Transverse colon (tissue), 4 donors: ENCODE results near the gene GPR108. TPM values are rescaled to one million over a fixed set of nuclear protein-coding genes. Genes with fewer than 3 reads are reported as not detected.

Experiments used
- DNase-seq: peaks from one replicate; pipeline ENCODE4 v3.0.0-alpha.2; 2019
- H3K27ac ChIP-seq, 4 donors: fragments of 200-600 bp; sonication (generic); 2 replicates each; pipeline ENCODE4 v1.5.1; 2016 to 2018; ENCODE audit warnings: inconsistent platforms in 4 of 4
- H3K27me3 ChIP-seq: fragments of 200-600 bp; sonication (generic); 2 replicates; pipeline ENCODE4 v1.5.1; 2017; ENCODE audit warnings: inconsistent platforms
- H3K36me3 ChIP-seq, 4 donors: fragments of 200-600 bp; sonication (generic); 2 replicates each; pipeline ENCODE4 v1.5.1; 2017 to 2019; ENCODE audit warnings: inconsistent platforms in 4 of 4
- H3K4me1 ChIP-seq, 4 donors: fragments of 200-600 bp; sonication (generic); 2 replicates each; pipeline ENCODE4 v1.5.1; 2017 to 2020; ENCODE audit warnings: inconsistent platforms in 4 of 4
- H3K4me3 ChIP-seq, 4 donors: fragments of 200-600 bp; sonication (generic); 1 replicate in 1 of 4; 2 replicates in 3 of 4; pipeline versions ENCODE4 v1.5.1 to v1.6.1; 2017 to 2019; ENCODE audit warnings: inconsistent platforms in 4 of 4
- H3K9me3 ChIP-seq, 2 donors: fragments of 200-600 bp; sonication (generic); 2 replicates each; pipeline ENCODE4 v1.5.1; 2017 to 2019; ENCODE audit warnings: inconsistent platforms in 2 of 2
- CTCF ChIP-seq, 5 experiments: fragments of 200-600 bp in 3 of 5; fragments of 450-650 bp in 2 of 5; sonication (generic) in 3 of 5; IDR thresholded peaks; 1 replicate in 2 of 5; 2 replicates in 3 of 5; pipeline ENCODE4 v1.5.1; 2016 to 2017; ENCODE audit warnings: antibody characterized with exemption in 5 of 5, inconsistent platforms in 3 of 5, mild to moderate bottlenecking in 2 of 5, moderate library complexity in 1 of 5
- EP300 ChIP-seq: sonication (generic); formaldehyde crosslinking; IDR thresholded peaks from one replicate; pipeline ENCODE4 v1.6.1; 2017; ENCODE audit warnings: antibody characterized with exemption, low read depth
- POLR2A ChIP-seq: fragments of 450-650 bp; IDR thresholded peaks from one replicate; pipeline ENCODE4 v1.6.1; 2016; ENCODE audit warnings: antibody characterized with exemption, mild to moderate bottlenecking, moderate library complexity
- POLR2AphosphoS5 ChIP-seq, 3 donors: sonication (generic); formaldehyde crosslinking; IDR thresholded peaks; one replicate each; pipeline ENCODE4 v1.6.1; 2016; ENCODE audit warnings: antibody characterized with exemption in 3 of 3
- WGBS, 2 donors: methylation state at CpG; one replicate each; pipeline ENCODE4 v1.1.5; 2018; ENCODE audit warnings: low coverage in 1 of 2; 5-methylcytosine and 5-hydroxymethylcytosine counted together
- in situ Hi-C, 4 donors: fragments of 200-750 bp; cut with MboI; loops; one replicate each; pipeline versions ENCODE4 v1.15.0 to v1.15.1; 2017; ENCODE audit warnings: low sequenced_read_pairs in 3 of 4, low pct_ligation_motif_present in 1 of 4, low pct_unique_long_range_greater_than_20kb in 1 of 4
- intact Hi-C: fragments of 100-400 bp; cut with DNase I; formaldehyde crosslinking; loops from one replicate; pipeline ENCODE4 v1.15.1; 2023; ENCODE audit warnings: low total_unique reads
- total RNA-seq, 4 donors: library from RNA; depleted of rRNA; stranded (reverse); fragments of >200 nt; gene quantifications; one replicate each; pipeline ENCODE4 v1.1.0, GENCODE V29; 2016

The GPR108 gene
- total RNA-seq, 4 donors from 2014 or later = 38.0 to 118 (median 90.6) TPM

GRCh38 chr19:6707011-6707657 lies 30.2 kb downstream of the GPR108 start:
- Histone ChIP-seq H3K4me3 (no peak overlapping the region), H3K27me3 (peaks cover 31% of the 10 kb centered on the region), H3K9me3 (no peaks in the 10 kb centered on the region), H3K4me1 (no peaks in the 10 kb centered on the region), H3K36me3 (no peaks in the 10 kb centered on the region), H3K27ac (no peak overlapping the region)
- no peak for DNase-seq
- TF ChIP-seq POLR2AphosphoS5 (IDR thresholded peaks at IDR 0.05) (no peak), POLR2A (no peak)
- in situ Hi-C loops = loop anchor here in 1 of 4 donors (25.0 kb wide), 1 partner anchor 155 kb away; no protein-coding TSS in a partner anchor
- intact Hi-C loops = no loop called here
- WGBS, 2 donors = 92% methylated on average over 42 of the region's 44 CpGs; no CpG with 5 or more reads in 1 of the 2 donors

- Histone ChIP-seq H3K27ac (no peak overlapping the region), H3K4me3 (no peak overlapping the region), H3K27me3 (peaks cover 31% of the 10 kb centered on the region), H3K36me3 (no peaks in the 10 kb centered on the region), H3K4me1 (no peaks in the 10 kb centered on the region), H3K9me3 (no peaks in the 10 kb centered on the region)
- DNase-seq = no peak
- TF ChIP-seq EP300 = no peak
- no peak for TF ChIP-seq CTCF (IDR thresholded peaks at IDR 0.05)
- no peak for TF ChIP-seq POLR2A
- no peak for TF ChIP-seq POLR2AphosphoS5 (IDR thresholded peaks at IDR 0.05)
- intact Hi-C loops = no loop called here
- in situ Hi-C loops = loop anchor here in 1 of 4 donors (25.0 kb wide), 1 partner anchor 156 kb away; no protein-coding TSS in a partner anchor
- 40 to 55% methylated on average over 1 to 3 of the region's 3 CpGs for WGBS, 2 donors
Measured at GRCh38 chr19:6706633-6706958, 30.8 kb downstream of the GPR108 start.

- in situ Hi-C loops (loop anchor here in 1 of 4 donors (25.0 kb wide), 1 partner anchor 156 kb away; no protein-coding TSS in a partner anchor), intact Hi-C loops (no loop called here)
- Histone ChIP-seq H3K36me3 (no peaks in the 10 kb centered on the region), H3K4me3 (no peak overlapping the region), H3K9me3 (no peaks in the 10 kb centered on the region), H3K4me1 (no peaks in the 10 kb centered on the region), H3K27me3 (peaks cover 26% of the 10 kb centered on the region), H3K27ac (no peak overlapping the region)
- TF ChIP-seq POLR2A = no peak
- no peak for TF ChIP-seq POLR2AphosphoS5 (IDR thresholded peaks at IDR 0.05)
- TF ChIP-seq EP300 = no peak
- no peak for DNase-seq
- WGBS, 2 donors = 85 to 88% methylated on average over 6 to 11 of the region's 11 CpGs
Measured at GRCh38 chr19:6705931-6706632, 31.3 kb downstream of the GPR108 start.

- Histone ChIP-seq H3K27me3 (no peaks in the 10 kb centered on the region), H3K36me3 (no peaks in the 10 kb centered on the region), H3K4me1 (no peaks in the 10 kb centered on the region), H3K27ac (no peak overlapping the region), H3K4me3 (no peak overlapping the region), H3K9me3 (no peaks in the 10 kb centered on the region)
- 89% methylated on average over 8 of the region's 8 CpGs; no CpG with 5 or more reads in 1 of the 2 donors for WGBS, 2 donors
- intact Hi-C loops (no loop called here), in situ Hi-C loops (loop anchor here in 1 of 4 donors (25.0 kb wide), 1 partner anchor 162 kb away; no protein-coding TSS in a partner anchor)
- no peak for DNase-seq
- TF ChIP-seq CTCF (IDR thresholded peaks at IDR 0.05) (no peak), EP300 (no peak), POLR2AphosphoS5 (IDR thresholded peaks at IDR 0.05) (no peak), POLR2A (no peak)
Measured at GRCh38 chr19:6700586-6701316, 36.6 kb downstream of the GPR108 start.

GRCh38 chr19:6699935-6700334 lies 37.4 kb downstream of the GPR108 start:
- H3K27ac ChIP-seq = no peak overlapping the region
- intact Hi-C loops = no loop called here
- H3K4me3 ChIP-seq = no peak overlapping the region
- in situ Hi-C loops = loop anchor here in 1 of 4 donors (25.0 kb wide), 1 partner anchor 162 kb away; no protein-coding TSS in a partner anchor
- no peaks in the 10 kb centered on the region for H3K9me3 ChIP-seq
- TF ChIP-seq POLR2AphosphoS5 (IDR thresholded peaks at IDR 0.05) (no peak), CTCF (IDR thresholded peaks at IDR 0.05) (no peak), POLR2A (no peak), EP300 (no peak)
- DNase-seq = no peak
- H3K36me3 ChIP-seq = no peaks in the 10 kb centered on the region
- no peaks in the 10 kb centered on the region for H3K27me3 ChIP-seq
- no peaks in the 10 kb centered on the region for H3K4me1 ChIP-seq
